Stomach (tissue), 4 donors: ENCODE results near the gene RAB3D.

Experiments used
- CTCF ChIP-seq, 7 experiments: fragments of 450-650 bp in 4 of 7; fragments of 200-600 bp in 3 of 7; sonication (generic) in 3 of 7; IDR thresholded peaks; one replicate each; pipeline ENCODE4 v1.5.1; 2016 to 2019; ENCODE audit warnings: antibody characterized with exemption in 7 of 7, control low read depth in 2 of 7, mild to moderate bottlenecking in 1 of 7
- EP300 ChIP-seq: sonication (generic); formaldehyde crosslinking; IDR thresholded peaks from one replicate; pipeline ENCODE4 v1.6.1; 2017; ENCODE audit warnings: antibody characterized with exemption
- POLR2A ChIP-seq, 4 donors: fragments of 450-650 bp; IDR thresholded peaks; one replicate each; pipeline ENCODE4 v1.6.1; 2016; ENCODE audit warnings: antibody characterized with exemption in 4 of 4, control low read depth in 2 of 4, mild to moderate bottlenecking in 1 of 4, moderate library complexity in 1 of 4
- POLR2AphosphoS5 ChIP-seq, 3 donors: sonication (generic); formaldehyde crosslinking; IDR thresholded peaks; one replicate each; pipeline ENCODE4 v1.6.1; 2016; ENCODE audit warnings: antibody characterized with exemption in 3 of 3

GRCh38 chr19:11382898-11383705 is 43.6 kb upstream of the RAB3D start:
- TF ChIP-seq POLR2A (IDR thresholded peaks at IDR 0.05) (no peak), CTCF (IDR thresholded peaks at IDR 0.05) (peak in 5 of 7 experiments; percentile 46 to 64 (median 52)), EP300 (no peak), POLR2AphosphoS5 (IDR thresholded peaks at IDR 0.05) (no peak)
